GM19324 (cell line): ENCODE measurements around the gene C22orf39.

Source experiments
- ATAC-seq: cut with Tn5 transposase; IDR thresholded peaks from one replicate; pipeline ENCODE4 v1.9.1; 2021; ENCODE audit warnings: mild to moderate bottlenecking, moderate library complexity; ENCODE audit not compliant: unreplicated experiment, low FRiP score

C22orf39 gene

DNA sequence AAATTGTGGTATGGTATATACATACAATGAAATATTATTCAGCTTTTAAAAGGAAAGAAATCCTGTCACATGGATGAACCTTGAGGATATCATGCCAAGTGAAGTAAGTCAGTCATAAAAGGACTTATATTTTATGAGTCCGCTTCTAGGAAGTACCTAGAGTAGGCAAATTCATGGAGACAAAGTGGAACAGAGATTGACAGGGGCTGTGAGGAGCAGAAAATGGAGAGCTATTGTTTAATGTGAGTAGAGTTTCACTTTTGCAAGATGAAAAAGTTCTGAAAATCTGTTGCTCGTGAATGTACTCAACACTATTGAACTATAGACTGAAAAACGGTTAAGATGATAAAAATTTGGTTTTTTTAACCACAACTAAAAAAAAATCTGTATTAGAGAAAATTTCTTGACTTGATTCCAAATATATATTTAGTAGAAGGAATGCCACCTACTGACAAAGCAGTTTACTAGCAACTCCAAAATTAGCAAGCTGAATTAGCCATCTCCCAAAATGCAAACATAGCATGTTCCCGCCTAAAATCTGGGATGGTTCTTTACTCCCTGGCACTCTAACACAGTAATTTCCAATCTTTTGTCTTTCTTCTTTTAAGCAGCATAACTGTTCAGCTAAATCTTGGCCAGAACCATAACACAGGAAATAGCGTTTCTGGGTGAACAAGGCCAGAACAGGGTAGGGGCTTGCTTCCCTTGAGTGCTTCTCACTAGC lies 30.0 kb upstream of the C22orf39 start:
- no peak for ATAC-seq

DNA sequence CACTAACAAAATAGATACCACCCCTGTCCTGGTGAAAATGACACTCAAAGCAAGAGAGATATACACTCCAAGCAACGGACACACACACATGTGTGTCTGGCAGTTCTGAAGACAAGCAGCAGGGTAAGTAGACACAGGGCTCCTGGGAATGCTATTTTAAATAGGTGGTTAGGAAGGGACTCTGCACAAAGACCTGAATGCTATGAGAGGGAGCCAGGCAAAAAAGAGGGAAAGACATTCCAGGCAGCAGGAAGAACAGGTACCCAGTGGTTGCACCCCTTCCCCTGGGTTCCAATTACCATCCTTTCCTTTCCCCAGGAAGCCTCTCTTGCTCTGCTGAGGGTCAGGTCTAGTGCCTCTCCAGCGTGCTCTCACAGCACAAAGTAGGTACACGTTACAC lies 28.5 kb upstream of the C22orf39 start:
- ATAC-seq, result no peak

GRCh38 chr22:19473578-19473977 lies 26.1 kb upstream of the C22orf39 start:
- no peak for ATAC-seq

DNA sequence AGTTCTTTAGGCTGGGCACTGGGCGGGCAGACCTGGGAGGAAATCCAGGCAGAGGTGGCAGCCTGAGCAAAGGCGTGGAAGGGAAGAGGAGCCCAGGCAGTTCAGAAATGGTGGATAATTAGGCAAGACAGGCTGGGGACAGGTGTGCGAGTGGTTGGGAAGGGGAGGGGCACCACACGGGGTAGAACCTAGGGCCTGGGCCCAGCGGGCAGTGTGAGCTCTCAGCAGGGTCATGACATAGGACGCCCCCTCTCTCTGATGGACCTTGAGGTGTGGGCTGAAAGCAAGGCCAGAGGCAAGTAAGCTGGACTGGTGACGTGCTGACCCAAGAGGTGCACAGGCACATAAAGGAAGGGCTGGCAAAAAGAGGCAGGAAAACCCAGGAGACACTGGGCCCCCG lies 24.7 kb upstream of the C22orf39 start:
- ATAC-seq, result no peak

DNA sequence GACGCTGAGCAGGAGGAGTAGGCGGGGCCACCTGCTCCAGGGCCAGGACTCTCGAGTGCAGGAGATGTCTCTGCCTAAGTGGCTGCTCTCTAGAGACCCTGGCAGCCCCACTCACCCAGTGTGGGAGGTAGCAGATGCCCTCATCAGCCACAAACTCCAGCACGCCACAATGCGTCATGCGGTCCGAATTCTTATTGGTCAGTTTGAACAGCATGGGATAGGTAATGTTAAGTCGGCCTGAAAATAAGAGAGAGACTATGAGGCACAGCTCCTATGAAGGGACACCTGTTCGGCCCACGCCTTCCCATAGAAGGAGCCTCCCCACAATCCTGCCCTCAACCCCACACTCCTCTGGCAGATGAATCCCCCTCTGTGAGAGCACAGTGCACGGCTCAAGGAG lies 24.1 kb upstream of the C22orf39 start:
- no peak for ATAC-seq

- no peak for ATAC-seq
These were observed 22.5 kb upstream of the C22orf39 start for GRCh38 chr22:19470010-19470409.

- ATAC-seq, result no peak
These were observed 21.9 kb upstream of the C22orf39 start for GRCh38 chr22:19469421-19469820.

- ATAC-seq, result no peak
These were observed 20.4 kb upstream of the C22orf39 start for GRCh38 chr22:19467912-19468311.

GRCh38 chr22:19466848-19467752 lies 19.6 kb upstream of the C22orf39 start:
- ATAC-seq, result no peak

GRCh38 chr22:19466126-19466716 lies 18.7 kb upstream of the C22orf39 start:
- no peak for ATAC-seq

- ATAC-seq, result no peak
These were observed 17.5 kb upstream of the C22orf39 start for GRCh38 chr22:19464975-19465374.

DNA sequence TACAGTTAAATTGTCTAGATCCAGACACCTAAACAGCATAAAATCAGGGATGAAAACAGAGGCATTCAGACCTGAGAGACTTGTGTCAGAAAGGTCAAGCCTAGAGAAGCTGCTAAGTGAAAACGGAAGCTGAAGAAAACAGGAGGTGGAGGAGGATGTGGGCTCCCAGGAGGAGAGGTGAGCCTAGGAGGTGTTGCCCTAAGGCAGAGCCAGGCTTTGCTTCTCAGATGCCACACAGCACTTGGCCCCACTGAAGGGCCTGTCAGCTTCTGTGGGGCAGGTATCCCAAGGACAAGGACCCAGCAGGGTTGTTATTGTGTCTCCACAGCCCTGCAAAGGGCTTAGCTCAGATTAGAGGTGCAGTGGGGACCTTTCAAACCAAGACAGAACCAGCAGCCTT lies 17.0 kb upstream of the C22orf39 start:
- ATAC-seq, result no peak

GRCh38 chr22:19463491-19464469 lies 16.3 kb upstream of the C22orf39 start:
- ATAC-seq, result no peak

DNA sequence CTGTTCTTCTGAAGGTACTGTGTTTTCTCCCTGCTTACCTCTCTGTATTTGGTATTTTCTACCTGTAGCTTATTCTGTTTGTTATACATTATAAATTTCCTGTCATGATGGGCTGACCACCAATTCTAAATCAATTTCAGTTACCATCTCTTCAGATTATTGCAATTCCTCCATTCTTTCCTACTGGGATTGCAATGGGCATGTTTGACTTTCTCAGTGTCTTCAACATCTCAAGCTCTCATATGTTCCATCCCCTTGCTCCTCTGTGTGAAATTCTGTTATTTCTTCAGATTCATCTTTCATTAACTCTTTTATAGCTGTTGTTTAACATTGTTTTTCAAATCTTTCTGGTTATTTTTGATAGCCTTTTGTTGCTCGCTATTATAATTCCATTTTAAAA lies 15.5 kb upstream of the C22orf39 start:
- ATAC-seq, result no peak

DNA sequence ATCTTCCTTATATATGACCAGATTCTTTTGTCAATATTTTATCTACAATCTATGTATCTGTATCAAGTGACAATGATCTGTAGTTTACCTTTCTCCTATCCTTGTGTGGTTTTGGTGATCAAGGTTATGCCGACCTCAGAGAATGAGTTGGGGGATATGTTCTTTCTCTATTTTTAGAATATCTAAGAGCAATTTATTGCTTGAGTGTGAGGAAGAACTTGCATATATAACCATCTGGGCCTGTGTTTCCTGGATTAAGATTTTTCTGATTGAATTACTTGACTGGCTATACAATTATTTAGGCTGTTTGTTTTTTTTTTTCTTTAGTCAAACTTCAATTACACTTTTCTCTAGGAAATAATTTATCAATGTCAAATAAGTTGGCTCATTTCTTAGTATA lies 14.0 kb upstream of the C22orf39 start:
- no peak for ATAC-seq

- ATAC-seq, result no peak
These were observed 12.5 kb upstream of the C22orf39 start for GRCh38 chr22:19460036-19460435.

DNA sequence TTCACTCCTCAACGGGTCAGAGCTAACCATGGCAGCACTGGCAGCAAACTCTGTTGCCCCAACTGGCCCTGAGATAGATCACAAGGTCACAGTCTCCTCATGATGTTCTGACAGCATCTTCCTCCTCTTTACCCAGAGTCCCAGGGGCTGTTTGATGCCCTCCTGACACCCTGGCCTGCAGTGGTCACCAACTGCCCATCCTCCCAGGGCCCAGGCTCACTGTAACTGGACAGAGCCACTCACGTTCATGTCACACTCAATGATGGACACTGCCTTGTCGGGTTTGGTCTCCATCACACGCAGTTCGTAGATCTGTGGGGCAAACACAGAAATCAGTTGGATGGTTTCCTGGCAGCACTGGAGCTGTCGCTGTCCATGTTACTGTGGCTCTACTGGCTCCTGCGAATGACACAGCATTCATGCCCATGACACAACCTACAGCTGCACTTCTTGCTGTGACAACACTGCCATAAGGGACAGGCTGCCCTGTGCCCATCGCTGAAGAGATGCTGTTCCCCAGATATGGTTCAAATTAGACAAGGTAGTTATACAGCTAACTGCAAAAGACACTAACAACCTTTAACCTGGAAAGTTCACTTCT lies 10.4 kb upstream of the C22orf39 start:
- ATAC-seq, result no peak

- ATAC-seq, result no peak
These were observed 9.0 kb upstream of the C22orf39 start for GRCh38 chr22:19456541-19456940.

DNA sequence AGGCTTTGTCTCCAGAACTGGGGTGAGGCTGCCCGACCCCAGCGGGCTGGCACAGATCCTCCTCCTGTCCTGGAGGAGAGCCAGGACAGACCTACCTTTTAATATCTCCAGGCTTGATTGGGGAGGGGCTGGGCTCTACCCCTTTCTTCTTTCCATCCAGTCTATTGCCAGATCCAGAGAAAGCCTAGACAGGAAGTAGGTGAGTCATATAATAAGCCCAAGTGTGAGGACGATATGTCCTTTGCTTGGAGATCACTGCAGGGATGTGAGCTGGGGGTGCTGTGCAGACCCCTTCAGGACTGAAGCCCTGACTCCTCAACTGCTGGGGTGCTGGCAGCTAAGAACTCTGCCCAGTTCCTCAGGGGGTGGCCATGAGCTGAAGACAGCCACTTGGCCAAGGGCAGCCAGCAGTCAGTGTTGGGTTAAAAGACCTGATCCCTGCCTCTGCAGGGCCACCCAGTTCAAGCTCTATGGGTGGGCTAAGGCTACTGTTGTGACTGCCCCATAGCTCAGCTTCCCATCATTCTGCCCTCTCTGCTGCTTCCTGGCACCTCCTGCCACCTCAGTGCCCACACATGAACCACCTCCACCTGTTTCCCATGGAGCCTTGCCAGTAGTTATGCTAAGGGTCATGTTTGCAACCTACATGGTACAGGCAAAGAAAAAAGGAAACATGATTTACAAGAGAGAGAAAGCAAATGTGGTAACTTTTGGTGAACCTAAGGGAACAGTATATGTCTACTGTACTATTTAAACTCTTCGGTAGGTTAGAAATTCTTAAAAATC lies 8.3 kb upstream of the C22orf39 start:
- ATAC-seq, result no peak
